ENCODE data around the gene ATP8A2. TPM values are rescaled to one million over a fixed set of nuclear protein-coding genes. Genes with fewer than 3 reads are reported as not detected.

ATP8A2 gene
- total RNA-seq, 1 experiment from 2014 or later: not detected

GRCh38 chr13:25768376-25768775 lies 396.6 kb downstream of the ATP8A2 start:
- POLR2A ChIA-PET: no interaction called here
- H3K9me3 ChIP-seq (ENCODE audit: control insufficient read depth, insufficient read depth, low read depth, low read length): no peaks in the 10 kb centered on the region
- H3K27ac ChIP-seq (ENCODE audit: low read length): no peak overlapping the region
- H3K27me3 ChIP-seq (ENCODE audit: control insufficient read depth, insufficient read depth, low read length): no peaks in the 10 kb centered on the region
- CTCF ChIA-PET: no interaction called here
- intact Hi-C loops (cut with micrococcal nuclease; ENCODE audit: unreplicated experiment): no loop called here
- H3K36me3 ChIP-seq (ENCODE audit: control insufficient read depth, insufficient read depth, low read length): no peaks in the 10 kb centered on the region
- BruUV-seq (replicated peaks): no TSS peak
- ATAC-seq (no peak), DNase-seq (ENCODE audit: low read depth, low spot score) (no peak)
- TF ChIP-seq REST (IDR thresholded peaks at IDR 0.05; ENCODE audit: insufficient read depth in 1 of 2, low read depth in 2 of 2, low read length in 1 of 2): no peak
- H3K4me1 ChIP-seq (ENCODE audit: control insufficient read depth, insufficient read depth, low read length): no peaks in the 10 kb centered on the region
- in situ Hi-C loops (cut with HindIII; ENCODE audit: low pct_unique_long_range_greater_than_20kb, low sequenced_read_pairs): no loop called here
- no peak overlapping the region for H3K4me3 ChIP-seq (ENCODE audit: low read depth in 2 of 2, low read length in 2 of 2)

GRCh38 chr13:25768838-25769237 lies 397.1 kb downstream of the ATP8A2 start:
- CTCF ChIA-PET: no interaction called here
- POLR2A ChIA-PET: no interaction called here
- intact Hi-C loops (cut with micrococcal nuclease; ENCODE audit: unreplicated experiment) (no loop called here), in situ Hi-C loops (cut with HindIII; ENCODE audit: low pct_unique_long_range_greater_than_20kb, low sequenced_read_pairs) (no loop called here)
- Histone ChIP-seq H3K4me1 (ENCODE audit: control insufficient read depth, insufficient read depth, low read length) (no peaks in the 10 kb centered on the region), H3K27ac (ENCODE audit: low read length) (no peak overlapping the region), H3K4me3 (ENCODE audit: low read depth in 2 of 2, low read length in 2 of 2) (no peak overlapping the region), H3K9me3 (ENCODE audit: control insufficient read depth, insufficient read depth, low read depth, low read length) (no peaks in the 10 kb centered on the region), H3K36me3 (ENCODE audit: control insufficient read depth, insufficient read depth, low read length) (no peaks in the 10 kb centered on the region), H3K27me3 (ENCODE audit: control insufficient read depth, insufficient read depth, low read length) (no peaks in the 10 kb centered on the region)
- ATAC-seq (no peak), DNase-seq (ENCODE audit: low read depth, low spot score) (no peak)
- BruUV-seq (replicated peaks): no TSS peak
- TF ChIP-seq SIN3A (IDR thresholded peaks at IDR 0.05; ENCODE audit: borderline replicate concordance, insufficient read depth, low read depth, low read length): no peak
- TF ChIP-seq REST (IDR thresholded peaks at IDR 0.05; ENCODE audit: insufficient read depth in 1 of 2, low read depth in 2 of 2, low read length in 1 of 2): no peak
- no peak for TF ChIP-seq TCF7L2 (IDR thresholded peaks at IDR 0.05; ENCODE audit: low read depth, low read length)
- TF ChIP-seq CTCF (IDR thresholded peaks at IDR 0.05): no peak
- TF ChIP-seq POLR2AphosphoS5 (IDR thresholded peaks at IDR 0.05; ENCODE audit: low read depth, low read length): no peak

Data from Panc1 (cell line).